ENCODE results near the gene WNT4. TPM values are rescaled to one million over a fixed set of nuclear protein-coding genes. Genes with fewer than 3 reads are reported as not detected.

WNT4 gene
- total and polyA plus RNA-seq, 3 experiments from 2014 or later: 0.08 TPM; not detected in 2

- Mint-ChIP-seq H3K36me3 (peaks cover 4 to 71% (median 17%) of the 10 kb centered on the region in 3 donors), H3K4me3 (no peak overlapping the region), H3K9me3 (no peaks in the 10 kb centered on the region), H3K27me3 (no peaks in the 10 kb centered on the region), H3K4me1 (peaks cover 20 to 34% (median 34%) of the 10 kb centered on the region in 3 donors), H3K27ac (peak overlapping the region in 3 of 8 donors; percentile 53 to 72 (median 56))
- peaks cover 30% of the 10 kb centered on the region for H3K36me3 ChIP-seq (ENCODE audit: insufficient read depth, low read length)
- no peak overlapping the region for H3K27ac ChIP-seq (ENCODE audit: low read depth, low read length)
- H3K4me1 ChIP-seq (ENCODE audit: insufficient read depth, low read length): no peaks in the 10 kb centered on the region
- POLR2A ChIA-PET: no interaction called here
- DNase-seq: peak in 1 of 5 donors; percentile 18
- CTCF ChIA-PET: interaction anchor here (1.4 kb wide), 1 partner anchor 11 kb away, joined by 5 read pairs; no protein-coding TSS in a partner anchor
- H3K27me3 ChIP-seq (ENCODE audit: insufficient read depth, low read length, poor library complexity, severe bottlenecking): no peaks in the 10 kb centered on the region
- H3K4me3 ChIP-seq (ENCODE audit: low read length): no peak overlapping the region
- no peaks in the 10 kb centered on the region for H3K9me3 ChIP-seq (ENCODE audit: low read length)
Measured at GRCh38 chr1:22117238-22117637, 25.7 kb downstream of the WNT4 start.

- H3K27ac ChIP-seq (ENCODE audit: low read depth, low read length): no peak overlapping the region
- peak overlapping the region in 7 of 8 donors; percentile 36 to 85 (median 67) for H3K27ac Mint-ChIP-seq
- no peaks in the 10 kb centered on the region for H3K4me1 ChIP-seq (ENCODE audit: insufficient read depth, low read length)
- H3K4me3 ChIP-seq (ENCODE audit: low read length): no peak overlapping the region
- ChIA-PET POLR2A (interaction anchor here (1.3 kb wide), 1 partner anchor 62 kb away, joined by 3 read pairs; the partner anchor contains the start of gene CDC42), CTCF (no interaction called here)
- peaks cover 21 to 41% (median 40%) of the 10 kb centered on the region in 3 donors for H3K4me1 Mint-ChIP-seq
- no peak overlapping the region for H3K4me3 Mint-ChIP-seq
- no peaks in the 10 kb centered on the region for H3K9me3 Mint-ChIP-seq
- H3K9me3 ChIP-seq (ENCODE audit: low read length): no peaks in the 10 kb centered on the region
- H3K36me3 Mint-ChIP-seq: peaks cover 4 to 79% (median 14%) of the 10 kb centered on the region in 3 donors
- DNase-seq: no peak
- no peaks in the 10 kb centered on the region for H3K27me3 ChIP-seq (ENCODE audit: insufficient read depth, low read length, poor library complexity, severe bottlenecking)
- H3K36me3 ChIP-seq (ENCODE audit: insufficient read depth, low read length): peaks cover 38% of the 10 kb centered on the region
- no peaks in the 10 kb centered on the region for H3K27me3 Mint-ChIP-seq
Measured at GRCh38 chr1:22115286-22115685, 27.6 kb downstream of the WNT4 start.

DNA sequence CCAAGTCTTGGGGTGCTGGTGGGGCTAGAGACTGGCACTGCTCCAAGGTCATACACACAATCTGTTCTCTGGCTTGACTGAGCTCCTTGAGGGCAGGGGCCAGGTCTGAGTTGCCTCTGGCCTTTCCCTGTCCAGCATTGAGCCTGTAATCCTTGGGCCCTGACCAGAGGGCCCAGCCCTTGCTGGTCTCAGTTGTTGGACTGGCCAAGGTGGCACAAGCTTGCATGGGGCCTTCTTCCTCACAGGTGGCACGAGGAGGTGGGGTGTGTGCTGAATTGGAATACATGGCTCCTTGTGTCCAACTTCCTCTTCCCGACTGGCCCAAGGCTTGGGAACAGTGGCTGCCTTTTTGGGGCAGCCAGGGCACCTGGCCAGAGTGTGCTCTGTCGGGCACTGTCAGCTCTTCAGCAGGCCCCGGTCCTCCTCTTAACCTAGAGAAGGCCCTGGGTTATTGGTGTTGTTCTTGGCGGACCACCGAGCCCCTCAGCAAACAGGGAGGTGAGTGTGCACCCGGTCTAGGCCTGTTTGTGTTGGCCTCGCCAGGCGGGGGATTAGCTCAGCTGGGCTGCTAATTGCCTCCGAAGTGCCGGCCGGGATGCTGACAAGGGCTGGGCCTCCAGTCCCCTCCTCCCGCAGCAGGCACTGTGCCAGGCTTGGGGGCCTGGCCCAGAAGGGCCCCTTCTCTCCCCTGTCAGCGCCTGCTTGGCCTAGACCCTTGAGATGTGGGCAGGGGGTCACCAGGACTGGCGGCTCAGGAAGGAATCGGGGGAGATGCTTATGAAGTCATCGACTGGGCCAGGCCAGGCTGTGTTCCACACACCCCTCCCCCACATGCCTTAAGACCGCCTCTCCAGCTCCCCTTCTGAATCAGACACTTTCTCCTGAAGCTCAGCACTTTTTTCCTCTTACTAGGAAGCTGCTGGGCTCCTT lies 28.5 kb downstream of the WNT4 start:
- ChIA-PET POLR2A (interaction anchor here (0.5 kb wide), 1 partner anchor 63 kb away, joined by 4 read pairs; no protein-coding TSS in a partner anchor), CTCF (no interaction called here)
- Histone ChIP-seq H3K4me3 (ENCODE audit: low read length) (no peak overlapping the region), H3K27me3 (ENCODE audit: insufficient read depth, low read length, poor library complexity, severe bottlenecking) (no peaks in the 10 kb centered on the region), H3K4me1 (ENCODE audit: insufficient read depth, low read length) (no peaks in the 10 kb centered on the region), H3K9me3 (ENCODE audit: low read length) (no peaks in the 10 kb centered on the region), H3K27ac (ENCODE audit: low read depth, low read length) (no peak overlapping the region), H3K36me3 (ENCODE audit: insufficient read depth, low read length) (peaks cover 38% of the 10 kb centered on the region)
- Mint-ChIP-seq H3K4me3 (no peak overlapping the region), H3K4me1 (peaks cover 21 to 42% (median 41%) of the 10 kb centered on the region in 3 donors), H3K27ac (peak overlapping the region in 4 of 8 donors; percentile 45 to 75 (median 70)), H3K27me3 (no peaks in the 10 kb centered on the region), H3K9me3 (no peaks in the 10 kb centered on the region), H3K36me3 (peaks cover 4 to 76% (median 11%) of the 10 kb centered on the region in 3 donors)
- DNase-seq: no peak

- Mint-ChIP-seq H3K4me3 (no peak overlapping the region), H3K36me3 (peaks cover 4 to 75% (median 11%) of the 10 kb centered on the region in 3 donors), H3K27ac (peak overlapping the region in 7 of 8 donors; percentile 11 to 86 (median 35)), H3K4me1 (peaks cover 34 to 56% (median 56%) of the 10 kb centered on the region in 3 donors), H3K9me3 (no peaks in the 10 kb centered on the region), H3K27me3 (no peaks in the 10 kb centered on the region)
- no peak for DNase-seq
- POLR2A ChIA-PET: no interaction called here
- Histone ChIP-seq H3K27me3 (ENCODE audit: insufficient read depth, low read length, poor library complexity, severe bottlenecking) (no peaks in the 10 kb centered on the region), H3K27ac (ENCODE audit: low read depth, low read length) (no peak overlapping the region), H3K36me3 (ENCODE audit: insufficient read depth, low read length) (peaks cover 36% of the 10 kb centered on the region), H3K9me3 (ENCODE audit: low read length) (no peaks in the 10 kb centered on the region), H3K4me1 (ENCODE audit: insufficient read depth, low read length) (no peaks in the 10 kb centered on the region), H3K4me3 (ENCODE audit: low read length) (no peak overlapping the region)
- CTCF ChIA-PET: interaction anchor here (1.6 kb wide), 1 partner anchor 88 kb away, joined by 7 read pairs; no protein-coding TSS in a partner anchor
Measured at GRCh38 chr1:22112554-22112953, 30.3 kb downstream of the WNT4 start.

DNA sequence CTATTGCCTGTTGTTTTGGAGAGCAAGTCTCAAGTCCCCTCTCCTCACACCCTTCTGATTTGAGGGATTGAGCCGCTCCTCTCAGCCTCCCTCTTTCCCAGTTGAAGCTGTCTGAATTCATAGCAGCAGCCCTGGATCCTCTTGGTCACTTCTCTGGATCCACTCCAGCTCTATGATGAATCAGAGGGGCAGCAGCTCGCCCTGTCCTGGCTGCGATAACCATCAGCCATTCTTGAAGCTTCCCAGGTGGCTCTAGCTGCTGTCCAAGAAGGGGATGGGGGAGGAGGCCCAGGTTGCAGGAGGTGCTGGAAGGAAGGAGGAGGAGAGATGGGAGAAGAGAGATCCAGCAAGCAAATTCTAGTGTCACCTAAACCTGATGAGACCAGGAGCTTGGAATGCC lies 31.3 kb downstream of the WNT4 start:
- Mint-ChIP-seq H3K36me3 (peaks cover 4 to 75% (median 11%) of the 10 kb centered on the region in 3 donors), H3K27ac (peak overlapping the region in 5 of 8 donors; percentile 21 to 85 (median 66)), H3K27me3 (no peaks in the 10 kb centered on the region), H3K4me3 (no peak overlapping the region), H3K9me3 (no peaks in the 10 kb centered on the region), H3K4me1 (peaks cover 38 to 64% (median 63%) of the 10 kb centered on the region in 3 donors)
- DNase-seq: no peak
- H3K27ac ChIP-seq (ENCODE audit: low read depth, low read length): no peak overlapping the region
- POLR2A ChIA-PET: no interaction called here
- peaks cover 35% of the 10 kb centered on the region for H3K36me3 ChIP-seq (ENCODE audit: insufficient read depth, low read length)
- H3K4me1 ChIP-seq (ENCODE audit: insufficient read depth, low read length): no peaks in the 10 kb centered on the region
- no peaks in the 10 kb centered on the region for H3K27me3 ChIP-seq (ENCODE audit: insufficient read depth, low read length, poor library complexity, severe bottlenecking)
- CTCF ChIA-PET: interaction anchor here (1.6 to 1.7 kb wide), 2 partner anchors 87 to 89 kb away, joined by 4 to 7 read pairs; no protein-coding TSS in a partner anchor
- H3K9me3 ChIP-seq (ENCODE audit: low read length): no peaks in the 10 kb centered on the region
- H3K4me3 ChIP-seq (ENCODE audit: low read length): no peak overlapping the region

DNA sequence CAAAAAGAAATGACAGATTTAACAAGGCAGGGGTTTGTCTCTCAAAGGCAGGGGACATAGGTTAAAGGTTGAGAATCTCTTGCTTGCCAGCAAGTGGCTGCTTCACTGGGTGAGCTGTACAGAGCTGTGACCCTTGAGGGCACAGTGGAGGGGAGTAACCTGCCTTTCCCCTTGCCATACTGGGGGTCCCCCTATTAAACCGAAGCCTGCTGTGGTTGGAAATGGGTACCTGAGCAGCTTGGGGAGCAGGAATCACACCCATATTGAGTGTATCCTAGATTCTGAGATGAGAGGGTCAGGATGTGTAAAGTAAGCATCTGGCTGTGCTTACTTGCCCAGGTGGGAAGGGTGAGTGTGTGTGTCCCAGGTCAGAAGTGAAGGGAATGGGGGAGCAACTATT lies 31.8 kb downstream of the WNT4 start:
- no peak for DNase-seq
- H3K36me3 ChIP-seq (ENCODE audit: insufficient read depth, low read length): peaks cover 35% of the 10 kb centered on the region
- Mint-ChIP-seq H3K36me3 (peaks cover 4 to 76% (median 11%) of the 10 kb centered on the region in 3 donors), H3K27me3 (no peaks in the 10 kb centered on the region), H3K4me1 (peaks cover 43 to 68% (median 64%) of the 10 kb centered on the region in 3 donors), H3K27ac (peak overlapping the region in 5 of 8 donors; percentile 42 to 85 (median 66)), H3K9me3 (no peaks in the 10 kb centered on the region), H3K4me3 (no peak overlapping the region)
- ChIA-PET POLR2A (no interaction called here), CTCF (interaction anchor here (0.8 to 1.7 kb wide), 5 partner anchors 11 to 303 kb away, joined by 3 to 7 read pairs (median 3); no protein-coding TSS in a partner anchor)
- H3K4me3 ChIP-seq (ENCODE audit: low read length): no peak overlapping the region
- no peaks in the 10 kb centered on the region for H3K9me3 ChIP-seq (ENCODE audit: low read length)
- H3K4me1 ChIP-seq (ENCODE audit: insufficient read depth, low read length): peaks cover 2% of the 10 kb centered on the region
- peak overlapping the region; percentile 32 for H3K27ac ChIP-seq (ENCODE audit: low read depth, low read length)
- H3K27me3 ChIP-seq (ENCODE audit: insufficient read depth, low read length, poor library complexity, severe bottlenecking): no peaks in the 10 kb centered on the region

DNA sequence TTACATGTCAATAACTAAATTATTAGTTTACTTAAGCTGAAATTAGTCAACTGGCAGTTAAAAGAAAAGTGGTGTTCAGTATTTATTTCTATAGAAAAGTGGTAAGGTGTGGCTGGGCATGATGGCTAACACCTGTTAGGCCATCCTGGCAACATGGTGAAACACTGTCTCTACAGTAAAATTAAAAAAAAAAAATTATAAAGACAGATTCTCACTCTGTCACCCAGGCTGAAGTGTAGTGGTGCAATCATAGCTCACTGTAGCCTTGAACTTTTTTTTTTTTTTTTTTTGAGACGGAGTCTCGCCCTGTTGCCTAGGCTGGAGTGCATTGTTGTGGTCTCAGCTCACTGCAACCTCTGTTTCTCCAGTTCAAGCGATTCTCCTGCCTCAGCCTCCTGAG lies 32.9 kb downstream of the WNT4 start:
- H3K27me3 Mint-ChIP-seq: no peaks in the 10 kb centered on the region
- peaks cover 44 to 68% (median 64%) of the 10 kb centered on the region in 3 donors for H3K4me1 Mint-ChIP-seq
- peaks cover 31% of the 10 kb centered on the region for H3K36me3 ChIP-seq (ENCODE audit: insufficient read depth, low read length)
- DNase-seq: no peak
- no peak overlapping the region for H3K27ac ChIP-seq (ENCODE audit: low read depth, low read length)
- no peaks in the 10 kb centered on the region for H3K9me3 ChIP-seq (ENCODE audit: low read length)
- peaks cover 2 to 71% (median 10%) of the 10 kb centered on the region in 3 donors for H3K36me3 Mint-ChIP-seq
- H3K27ac Mint-ChIP-seq: peak overlapping the region in 1 of 8 donors; percentile 35
- H3K4me3 ChIP-seq (ENCODE audit: low read length): no peak overlapping the region
- peaks cover 13% of the 10 kb centered on the region for H3K4me1 ChIP-seq (ENCODE audit: insufficient read depth, low read length)
- no peaks in the 10 kb centered on the region for H3K9me3 Mint-ChIP-seq
- no peaks in the 10 kb centered on the region for H3K27me3 ChIP-seq (ENCODE audit: insufficient read depth, low read length, poor library complexity, severe bottlenecking)
- ChIA-PET CTCF (interaction anchor here (0.8 to 1.7 kb wide), 3 partner anchors 29 to 88 kb away, joined by 3 to 4 read pairs (median 3); no protein-coding TSS in a partner anchor), POLR2A (no interaction called here)
- H3K4me3 Mint-ChIP-seq: peak overlapping the region in 1 of 7 donors; percentile 40
